ENCODE results near the gene ITSN2.

Gene ITSN2

GRCh38 chr2:24253303-24253919 lies 106.9 kb downstream of the ITSN2 start:
- no peaks in the 10 kb centered on the region for H3K9me3 ChIP-seq (ENCODE audit: control insufficient read depth, insufficient read depth, low read length)
- no peaks in the 10 kb centered on the region for H3K36me3 ChIP-seq (ENCODE audit: insufficient read depth, low read length)
- H3K9ac ChIP-seq (ENCODE audit: low read depth, low read length) = no peak overlapping the region
- H3K4me1 ChIP-seq (ENCODE audit: insufficient read depth, low read length) = 0 out of 2 replicates have a peak, but pooled peaks cover 6% of the 10 kb centered on the region

- Histone ChIP-seq H3K36me3 (ENCODE audit: insufficient read depth, low read length) (no peaks in the 10 kb centered on the region; the same call in 1 of the 2 replicates), H3K9ac (ENCODE audit: low read depth, low read length) (no peak overlapping the region), H3K4me1 (ENCODE audit: insufficient read depth, low read length) (no peaks in the 10 kb centered on the region)
Measured at GRCh38 chr2:24247592-24247991, 112.7 kb downstream of the ITSN2 start.

DNA sequence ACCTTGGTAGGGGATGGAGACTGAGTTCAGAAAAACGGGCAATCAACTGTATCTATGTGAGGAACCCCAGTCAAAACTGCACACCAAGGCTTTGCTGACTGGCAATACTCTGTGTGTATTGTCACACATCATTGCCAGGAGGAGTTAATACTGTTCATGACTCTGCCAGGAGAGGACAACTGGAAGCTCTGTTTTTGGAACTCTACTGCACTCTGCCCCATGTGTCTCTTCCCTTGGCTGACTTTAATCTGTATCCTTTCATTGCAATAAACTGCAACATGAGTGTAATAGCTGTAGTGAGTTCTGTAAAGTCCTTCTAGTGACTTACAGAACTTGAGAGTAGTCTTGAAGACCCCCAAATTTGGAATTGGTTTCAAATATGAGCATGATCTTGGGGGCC lies 113.2 kb downstream of the ITSN2 start:
- H3K4me1 ChIP-seq (ENCODE audit: insufficient read depth, low read length) = no peaks in the 10 kb centered on the region
- H3K9ac ChIP-seq (ENCODE audit: low read depth, low read length) = no peak overlapping the region
- H3K36me3 ChIP-seq (ENCODE audit: insufficient read depth, low read length) = no peaks in the 10 kb centered on the region; the same call in 1 of the 2 replicates
- H3K9me3 ChIP-seq (ENCODE audit: control insufficient read depth, insufficient read depth, low read length) = no peaks in the 10 kb centered on the region

More at GRCh38 chr2:24247592-24247991, 112.7 kb downstream of the ITSN2 start:
- no peaks in the 10 kb centered on the region for H3K9me3 ChIP-seq (ENCODE audit: control insufficient read depth, insufficient read depth, low read length)

DNA sequence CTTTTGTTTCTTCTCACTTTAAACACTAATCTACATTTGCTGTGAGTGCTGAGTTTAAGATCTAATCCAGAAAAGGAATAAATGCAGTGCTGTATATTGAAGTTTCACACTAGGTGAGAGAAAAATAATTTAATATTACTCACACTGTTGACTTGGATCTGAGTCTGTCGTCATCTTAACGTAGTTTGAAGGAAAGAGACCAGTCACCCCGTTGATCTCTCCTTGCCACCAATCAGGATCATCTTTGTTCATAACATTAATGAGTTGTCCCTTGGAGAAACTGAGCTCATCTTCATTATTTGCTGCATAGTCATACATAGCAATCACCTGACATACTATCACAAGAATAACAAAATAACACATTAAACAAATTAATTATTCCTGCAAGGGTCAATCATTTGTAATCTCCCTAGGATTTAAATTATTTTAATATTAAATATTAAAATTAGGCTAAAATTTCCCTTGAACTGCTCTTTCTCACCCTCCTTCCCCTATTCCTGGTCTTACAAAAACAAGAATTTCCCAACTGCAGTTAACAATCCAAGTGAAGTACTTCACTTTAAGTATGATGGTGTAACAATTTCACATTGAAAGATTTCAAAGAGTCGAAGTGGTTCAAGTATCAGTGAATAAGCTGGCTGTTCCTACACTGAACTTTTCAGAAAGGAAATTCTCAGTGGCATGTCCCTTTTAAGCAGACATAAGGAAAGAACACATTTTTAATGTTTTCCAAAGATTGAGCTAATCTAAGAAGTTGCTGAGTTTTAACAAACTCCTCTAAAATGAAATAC lies 114.2 kb downstream of the ITSN2 start:
- Histone ChIP-seq H3K4me1 (ENCODE audit: insufficient read depth, low read length) (no peaks in the 10 kb centered on the region), H3K9ac (ENCODE audit: low read depth, low read length) (no peak overlapping the region), H3K36me3 (ENCODE audit: insufficient read depth, low read length) (no peaks in the 10 kb centered on the region; the same call in 1 of the 2 replicates), H3K9me3 (ENCODE audit: control insufficient read depth, insufficient read depth, low read length) (no peaks in the 10 kb centered on the region)

DNA sequence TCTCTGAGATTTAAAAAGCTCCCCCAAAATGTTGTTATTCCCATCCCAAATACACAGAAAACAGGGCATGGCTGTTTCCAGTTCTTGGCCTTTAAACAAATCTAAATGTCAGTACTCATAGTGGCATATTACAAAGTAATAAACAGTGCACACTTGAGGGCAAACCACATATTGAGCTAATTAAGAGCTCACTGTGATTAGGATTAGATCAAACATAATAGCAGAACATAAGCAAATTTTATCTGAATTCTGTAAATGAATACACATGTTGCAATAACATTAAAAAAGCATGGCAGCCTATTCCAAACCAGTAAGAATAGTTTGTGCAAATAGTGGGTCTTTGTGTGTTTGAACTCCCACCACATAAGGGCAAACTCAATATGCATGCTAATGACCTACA lies 118.8 kb downstream of the ITSN2 start:
- Histone ChIP-seq H3K4me1 (ENCODE audit: insufficient read depth, low read length) (no peaks in the 10 kb centered on the region), H3K36me3 (ENCODE audit: insufficient read depth, low read length) (no peaks in the 10 kb centered on the region; the same call in 1 of the 2 replicates), H3K9ac (ENCODE audit: low read depth, low read length) (no peak overlapping the region), H3K9me3 (ENCODE audit: control insufficient read depth, insufficient read depth, low read length) (no peaks in the 10 kb centered on the region)

DNA sequence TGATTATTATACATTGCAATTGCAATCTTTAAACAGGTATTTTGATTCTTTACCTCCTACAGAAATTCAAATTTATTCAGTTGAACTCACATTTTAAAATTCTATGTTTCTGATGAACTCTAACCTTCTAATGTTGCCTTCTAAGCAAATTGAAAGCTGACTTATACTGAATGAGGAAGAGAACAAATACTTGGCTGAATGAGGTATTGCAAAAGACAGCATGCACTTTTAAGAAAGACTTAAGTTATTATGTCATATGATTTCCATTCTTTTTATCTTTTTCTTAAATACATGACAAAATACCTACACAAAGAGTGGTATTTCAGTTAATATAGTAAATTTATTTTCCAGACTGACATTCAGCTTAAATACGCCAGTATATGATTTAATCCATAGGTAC lies 120.8 kb downstream of the ITSN2 start:
- Histone ChIP-seq H3K36me3 (ENCODE audit: insufficient read depth, low read length) (no peaks in the 10 kb centered on the region; the same call in 1 of the 2 replicates), H3K9ac (ENCODE audit: low read depth, low read length) (no peak overlapping the region), H3K9me3 (ENCODE audit: control insufficient read depth, insufficient read depth, low read length) (no peaks in the 10 kb centered on the region), H3K4me1 (ENCODE audit: insufficient read depth, low read length) (no peaks in the 10 kb centered on the region)

- H3K4me1 ChIP-seq (ENCODE audit: insufficient read depth, low read length) = no peaks in the 10 kb centered on the region
- no peaks in the 10 kb centered on the region for H3K36me3 ChIP-seq (ENCODE audit: insufficient read depth, low read length)
- H3K9me3 ChIP-seq (ENCODE audit: control insufficient read depth, insufficient read depth, low read length) = no peaks in the 10 kb centered on the region
- no peak overlapping the region for H3K9ac ChIP-seq (ENCODE audit: low read depth, low read length)
Measured at GRCh38 chr2:24238158-24238557, 122.2 kb downstream of the ITSN2 start.

DNA sequence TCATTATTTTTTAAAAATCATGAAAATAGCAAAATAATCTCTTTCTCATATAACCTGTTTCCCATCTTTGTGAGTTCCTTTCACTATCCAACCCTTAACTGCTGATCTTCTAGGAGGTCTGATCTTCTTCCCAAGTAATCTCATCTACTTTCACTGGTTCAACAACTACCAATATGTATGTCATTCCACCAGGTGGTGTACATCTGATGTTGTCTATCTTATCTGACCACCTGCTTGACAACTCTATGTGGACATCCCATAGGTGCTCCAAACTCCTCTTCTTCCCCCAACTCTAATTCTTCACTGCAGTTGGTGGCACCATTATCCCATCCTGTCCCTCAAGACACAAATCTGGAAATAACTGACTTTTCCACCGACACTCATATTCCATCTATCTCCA lies 123.0 kb downstream of the ITSN2 start:
- Histone ChIP-seq H3K9me3 (ENCODE audit: control insufficient read depth, insufficient read depth, low read length) (no peaks in the 10 kb centered on the region), H3K9ac (ENCODE audit: low read depth, low read length) (no peak overlapping the region), H3K36me3 (ENCODE audit: insufficient read depth, low read length) (no peaks in the 10 kb centered on the region), H3K4me1 (ENCODE audit: insufficient read depth, low read length) (no peaks in the 10 kb centered on the region)

DNA sequence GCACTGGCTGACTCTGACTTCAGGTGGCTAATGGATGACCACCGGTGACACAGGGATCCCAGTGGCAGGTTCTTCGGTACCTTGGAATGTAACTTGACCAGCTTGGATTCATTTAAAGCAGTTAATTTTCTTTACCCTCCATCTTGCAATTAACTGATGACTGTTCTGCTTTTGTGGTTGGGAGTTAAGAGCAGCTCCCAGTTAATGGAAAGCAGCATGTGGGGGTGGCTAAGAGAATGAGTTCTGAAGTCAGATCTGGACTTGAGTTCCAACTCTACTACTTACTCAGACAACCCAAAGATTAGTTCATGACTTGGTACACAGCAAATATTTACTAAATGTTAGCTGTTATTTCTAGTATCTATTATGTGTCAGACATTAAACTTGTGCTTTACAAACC lies 127.0 kb downstream of the ITSN2 start:
- no peak overlapping the region for H3K9ac ChIP-seq (ENCODE audit: low read depth, low read length)
- no peaks in the 10 kb centered on the region for H3K36me3 ChIP-seq (ENCODE audit: insufficient read depth, low read length)

GRCh38 chr2:24231461-24231881 lies 128.9 kb downstream of the ITSN2 start:
- no peaks in the 10 kb centered on the region for H3K4me1 ChIP-seq (ENCODE audit: insufficient read depth, low read length)
- H3K9ac ChIP-seq (ENCODE audit: low read depth, low read length) = no peak overlapping the region
- H3K9me3 ChIP-seq (ENCODE audit: control insufficient read depth, insufficient read depth, low read length) = no peaks in the 10 kb centered on the region
- H3K36me3 ChIP-seq (ENCODE audit: insufficient read depth, low read length) = no peaks in the 10 kb centered on the region

More for the DNA sequence above, 127.0 kb downstream of the ITSN2 start:
- no peaks in the 10 kb centered on the region for H3K4me1 ChIP-seq (ENCODE audit: insufficient read depth, low read length)
- no peaks in the 10 kb centered on the region for H3K9me3 ChIP-seq (ENCODE audit: control insufficient read depth, insufficient read depth, low read length)

GRCh38 chr2:24228470-24228869 lies 131.9 kb downstream of the ITSN2 start:
- Histone ChIP-seq H3K9ac (ENCODE audit: low read depth, low read length) (no peak overlapping the region), H3K36me3 (ENCODE audit: insufficient read depth, low read length) (no peaks in the 10 kb centered on the region), H3K9me3 (ENCODE audit: control insufficient read depth, insufficient read depth, low read length) (no peaks in the 10 kb centered on the region), H3K4me1 (ENCODE audit: insufficient read depth, low read length) (no peaks in the 10 kb centered on the region)

DNA sequence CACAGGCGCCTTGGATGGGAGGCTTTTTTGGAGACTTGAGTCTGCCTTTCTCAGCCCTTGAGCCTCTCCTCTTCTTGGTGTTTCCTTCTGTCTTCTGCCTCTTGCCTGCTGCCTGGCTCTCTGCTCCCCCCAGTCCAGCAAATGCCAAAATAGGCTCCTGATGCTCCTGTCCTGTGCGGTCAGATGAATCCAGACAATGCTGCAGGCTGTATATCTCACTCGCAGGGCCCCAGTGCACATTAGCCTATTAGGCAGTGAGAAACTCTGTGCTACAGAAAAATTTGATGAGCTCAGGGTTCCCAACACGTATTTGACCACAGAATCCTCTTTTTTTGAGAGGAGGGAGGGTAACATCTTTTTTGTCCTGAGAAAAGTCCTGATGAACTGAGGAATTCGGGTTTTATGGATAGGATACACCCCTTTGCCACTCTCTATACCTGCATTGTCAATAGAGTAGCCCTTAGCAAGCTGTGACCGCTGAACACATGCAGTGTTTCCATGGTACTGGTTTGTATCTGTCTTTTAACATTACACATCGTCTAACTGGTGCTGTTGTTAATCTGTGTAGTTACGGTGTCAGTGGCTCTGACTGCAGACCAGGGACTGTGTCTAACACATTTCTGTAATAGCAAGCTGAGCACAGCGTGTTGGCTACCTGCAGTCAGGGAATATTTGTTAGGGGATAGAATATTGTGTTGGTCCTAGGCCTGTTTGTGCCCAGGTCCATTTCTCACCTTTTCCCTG lies 134.7 kb downstream of the ITSN2 start:
- H3K9me3 ChIP-seq (ENCODE audit: control insufficient read depth, insufficient read depth, low read length) = no peaks in the 10 kb centered on the region
- H3K4me1 ChIP-seq (ENCODE audit: insufficient read depth, low read length) = no peaks in the 10 kb centered on the region
- H3K36me3 ChIP-seq (ENCODE audit: insufficient read depth, low read length) = no peaks in the 10 kb centered on the region
- H3K9ac ChIP-seq (ENCODE audit: low read depth, low read length) = no peak overlapping the region

DNA sequence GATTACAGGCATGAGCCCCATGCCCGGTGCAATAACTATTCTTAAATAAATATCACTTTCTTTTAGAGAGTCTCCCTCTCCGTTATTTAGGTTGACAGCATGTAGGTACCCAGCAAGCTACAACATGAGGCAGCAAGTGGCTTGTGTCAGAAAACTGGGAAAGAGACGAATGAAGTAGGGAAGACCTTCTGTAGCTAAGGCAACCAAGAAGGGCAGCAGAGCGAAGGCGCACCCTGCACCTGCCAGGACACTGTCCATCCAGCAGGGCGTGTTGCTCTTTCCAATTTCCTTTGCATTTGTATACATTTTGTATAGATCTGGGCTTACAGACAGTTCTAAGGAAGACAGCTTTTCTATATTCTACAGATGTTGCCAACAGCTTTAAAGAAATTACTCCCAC lies 137.4 kb downstream of the ITSN2 start:
- no peaks in the 10 kb centered on the region for H3K9me3 ChIP-seq (ENCODE audit: control insufficient read depth, insufficient read depth, low read length)
- H3K4me1 ChIP-seq (ENCODE audit: insufficient read depth, low read length) = no peaks in the 10 kb centered on the region

DNA sequence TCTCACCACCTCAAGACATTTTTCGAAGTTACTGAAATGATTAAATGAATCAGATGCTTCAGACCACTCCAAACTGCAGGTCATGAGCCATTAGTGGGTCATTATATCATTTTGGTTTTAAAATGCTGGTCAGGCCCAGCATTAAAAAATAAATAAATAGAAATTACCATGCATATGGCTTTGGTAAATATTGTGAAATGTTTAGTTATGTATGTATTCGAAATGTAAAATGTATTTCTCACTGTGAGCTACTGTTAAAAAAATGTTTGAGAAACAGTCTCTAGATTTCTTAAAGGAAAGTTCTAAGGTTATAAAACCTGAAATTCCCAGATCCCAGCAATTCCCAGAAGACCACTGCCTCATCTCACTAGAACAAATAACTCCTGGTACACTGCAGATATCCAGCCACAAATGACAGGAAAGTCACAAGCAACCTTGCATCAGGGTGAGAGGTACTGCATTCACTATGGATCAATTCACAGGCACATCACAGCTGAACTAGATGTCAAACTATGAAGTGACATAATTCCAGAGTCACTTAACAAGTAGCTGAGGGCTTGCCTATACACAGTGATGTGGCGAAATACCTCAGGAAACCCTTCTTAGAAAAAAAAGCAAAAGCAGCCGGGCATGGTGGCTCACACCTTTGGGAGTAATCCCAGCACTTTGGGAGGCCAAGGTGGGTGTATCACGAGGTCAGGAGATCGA lies 138.8 kb downstream of the ITSN2 start:
- Histone ChIP-seq H3K9ac (ENCODE audit: low read depth, low read length) (no peak overlapping the region), H3K4me1 (ENCODE audit: insufficient read depth, low read length) (no peaks in the 10 kb centered on the region), H3K36me3 (ENCODE audit: insufficient read depth, low read length) (no peaks in the 10 kb centered on the region), H3K9me3 (ENCODE audit: control insufficient read depth, insufficient read depth, low read length) (no peaks in the 10 kb centered on the region)

More for the DNA sequence above, 137.4 kb downstream of the ITSN2 start:
- H3K36me3 ChIP-seq (ENCODE audit: insufficient read depth, low read length) = no peaks in the 10 kb centered on the region
- no peak overlapping the region for H3K9ac ChIP-seq (ENCODE audit: low read depth, low read length)
